ENCODE data around the gene NCOA1.
A peak's percentile ranks its signal among the peaks of the same experiment; 100 is the strongest.
"Not testable (repeated sequence)": the region's sequence is repeated elsewhere in the genome, so short reads cannot be mapped to it uniquely, and the experiment has no call there.

NCOA1 gene

DNA sequence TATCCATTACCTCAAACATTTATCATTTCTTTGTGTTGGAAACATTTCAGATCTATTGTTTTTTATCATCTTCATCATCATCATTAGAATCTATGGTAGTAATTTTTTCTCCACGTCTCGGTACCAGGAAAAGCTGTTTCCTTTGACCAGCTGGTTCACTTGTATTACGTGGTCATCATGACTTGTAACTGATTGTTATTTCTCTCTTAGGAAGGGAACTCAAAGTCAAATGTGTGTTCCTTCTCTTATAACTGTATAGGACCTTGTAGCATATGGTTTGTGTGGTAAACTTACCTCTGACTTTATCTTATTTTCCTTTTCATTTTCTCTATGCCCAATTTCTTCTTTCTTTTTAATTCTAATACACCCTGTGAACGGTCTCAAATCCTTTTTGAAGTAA lies 16.5 kb downstream of the NCOA1 start:
- DNase-seq (ENCODE audit: low read depth in 2 of 2): no peak

- no peak for DNase-seq (ENCODE audit: low read depth in 2 of 2)
These were observed 17.8 kb downstream of the NCOA1 start for GRCh38 chr2:24508878-24509277.

- DNase-seq (ENCODE audit: low read depth in 2 of 2): no peak
These were observed 18.4 kb downstream of the NCOA1 start for GRCh38 chr2:24509425-24509824.

DNA sequence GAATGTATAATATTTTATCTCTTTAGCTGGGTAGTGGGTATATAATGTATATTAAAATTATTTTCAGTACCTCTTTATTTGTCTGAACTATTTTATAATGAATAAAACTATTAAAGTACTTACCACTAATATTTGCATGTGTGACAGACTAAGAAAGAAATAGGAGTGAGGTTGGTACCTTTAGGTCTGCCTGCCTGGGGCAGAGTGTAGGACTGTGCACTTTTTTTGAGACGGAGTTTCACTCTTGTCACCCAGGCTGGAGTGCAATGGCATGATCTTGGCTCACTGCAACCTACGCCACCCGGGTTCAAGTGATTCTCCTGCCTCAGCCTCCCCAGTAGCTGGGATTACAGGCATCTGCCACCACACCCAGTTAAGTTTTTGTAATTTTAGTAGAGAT lies 18.8 kb downstream of the NCOA1 start:
- no peak for DNase-seq (ENCODE audit: low read depth in 2 of 2)

DNA sequence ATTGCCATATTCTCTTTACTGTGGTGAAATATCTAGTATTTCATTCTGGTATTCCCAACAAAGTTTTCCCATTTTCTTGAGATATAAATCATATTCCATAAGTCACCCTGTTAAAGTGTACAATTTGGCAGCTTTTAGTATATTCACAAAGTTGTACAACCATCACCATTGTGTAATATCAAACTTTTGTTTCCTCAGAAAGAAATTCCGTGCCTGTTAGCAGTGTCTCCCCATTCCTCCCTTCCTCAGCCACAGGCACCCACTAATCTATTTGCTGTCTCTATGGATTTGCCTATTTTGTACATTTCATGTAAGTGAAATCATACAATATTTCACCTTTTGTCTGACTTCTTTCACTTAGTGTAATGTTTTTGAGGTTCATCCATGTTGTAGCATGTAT lies 19.7 kb downstream of the NCOA1 start:
- DNase-seq (ENCODE audit: low read depth in 2 of 2): no peak

DNA sequence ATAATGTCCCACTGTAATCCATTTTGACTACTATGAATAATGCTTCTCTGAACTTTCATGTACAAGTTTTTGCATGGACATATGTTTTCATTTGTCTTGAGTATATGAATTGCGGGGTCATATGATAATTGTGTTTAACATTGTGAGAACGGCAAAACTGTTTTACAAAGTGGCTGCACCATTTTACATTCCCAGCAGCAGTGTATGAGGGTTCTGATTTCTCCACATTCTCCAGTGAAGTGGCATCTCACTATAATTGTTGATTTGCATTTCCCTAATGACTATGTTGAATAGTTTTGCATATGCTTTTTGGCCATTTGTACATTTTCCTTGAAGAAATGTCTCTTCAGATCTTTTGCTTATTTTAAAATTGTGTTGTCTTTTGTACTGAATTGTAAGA lies 20.1 kb downstream of the NCOA1 start:
- no peak for DNase-seq (ENCODE audit: low read depth in 2 of 2)

GRCh38 chr2:24511894-24512293 lies 20.8 kb downstream of the NCOA1 start:
- no peak for DNase-seq (ENCODE audit: low read depth in 2 of 2)

- DNase-seq (ENCODE audit: low read depth in 2 of 2): no peak
These were observed 21.4 kb downstream of the NCOA1 start for GRCh38 chr2:24512404-24512803.

- no peak for DNase-seq (ENCODE audit: low read depth in 2 of 2)
These were observed 21.8 kb downstream of the NCOA1 start for GRCh38 chr2:24512831-24513230.

- DNase-seq (ENCODE audit: low read depth in 2 of 2): no peak
These were observed 22.4 kb downstream of the NCOA1 start for GRCh38 chr2:24513281-24514071.

GRCh38 chr2:24514820-24515219 lies 23.8 kb downstream of the NCOA1 start:
- no peak for DNase-seq (ENCODE audit: low read depth in 2 of 2)

DNA sequence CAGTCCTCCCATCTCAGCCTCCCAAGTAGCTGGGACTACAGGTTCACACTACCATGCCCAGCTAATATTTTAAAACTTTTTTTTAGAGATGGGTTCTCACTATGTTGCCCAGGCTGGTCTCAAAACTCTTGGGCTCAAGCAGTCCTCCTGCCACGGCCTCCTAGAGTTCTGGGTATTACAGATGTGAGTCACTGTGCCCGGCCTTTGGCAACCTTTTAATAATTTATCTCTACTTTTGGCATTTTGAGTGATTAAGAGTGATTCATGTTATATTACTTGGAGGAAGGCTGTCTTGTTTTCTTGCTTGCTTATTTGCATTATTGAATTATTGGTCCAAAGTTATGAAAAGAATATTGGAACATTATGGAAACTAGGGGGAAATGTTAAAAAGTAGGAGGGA lies 24.3 kb downstream of the NCOA1 start:
- DNase-seq (ENCODE audit: low read depth in 2 of 2): no peak

DNA sequence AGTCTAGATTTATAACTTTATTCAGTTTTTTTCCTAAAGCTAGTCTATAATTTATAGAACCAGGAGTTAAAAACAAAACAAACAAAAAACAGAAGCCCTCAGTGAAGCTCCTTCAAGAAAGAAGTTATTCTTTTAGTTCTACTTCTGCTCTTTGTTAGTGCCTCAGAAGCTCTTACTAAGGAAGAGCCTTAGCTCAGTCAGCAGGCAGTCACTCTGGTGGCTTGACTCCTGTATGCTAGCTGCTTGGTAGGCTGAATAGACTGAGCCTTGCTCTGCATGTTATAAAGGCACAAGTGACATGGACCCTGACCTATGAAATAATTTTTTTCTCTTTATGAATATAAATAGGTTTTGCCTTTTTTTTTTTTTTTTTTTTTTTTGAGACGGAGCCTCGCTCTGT lies 24.8 kb downstream of the NCOA1 start:
- no peak for DNase-seq (ENCODE audit: low read depth in 2 of 2)

- peak in 1 of 2 donors; percentile 10 for DNase-seq (ENCODE audit: low read depth in 2 of 2)
These were observed 26.2 kb downstream of the NCOA1 start for GRCh38 chr2:24517247-24517646.

- DNase-seq (ENCODE audit: low read depth in 2 of 2): no peak
These were observed 29.1 kb downstream of the NCOA1 start for GRCh38 chr2:24520175-24520574.

GRCh38 chr2:24521162-24521857 lies 30.3 kb downstream of the NCOA1 start:
- no peak for DNase-seq (ENCODE audit: low read depth in 2 of 2)

- DNase-seq (ENCODE audit: low read depth in 2 of 2): no peak
These were observed 31.1 kb downstream of the NCOA1 start for GRCh38 chr2:24521975-24522639.

DNA sequence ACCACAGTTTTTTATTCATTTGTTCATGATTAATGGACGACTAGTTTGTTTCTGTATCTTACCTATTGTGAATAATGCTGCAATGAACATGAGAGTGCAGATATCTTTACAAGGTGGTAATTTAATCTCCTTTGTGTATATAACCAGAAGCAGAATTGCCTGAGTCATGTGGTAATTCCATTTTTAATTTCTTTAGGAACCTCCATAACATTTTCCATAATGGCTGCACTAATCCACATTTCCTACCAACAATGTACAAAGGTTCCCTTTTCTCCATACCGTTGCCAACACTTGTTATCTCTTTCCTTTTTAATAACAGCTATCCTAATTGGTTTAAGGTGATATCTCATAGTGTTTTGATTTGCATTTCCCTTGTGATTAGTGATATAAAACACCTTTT lies 36.5 kb downstream of the NCOA1 start:
- DNase-seq (ENCODE audit: low read depth in 2 of 2): no peak

GRCh38 chr2:24530796-24531195 lies 39.7 kb downstream of the NCOA1 start:
- DNase-seq (ENCODE audit: low read depth in 2 of 2): no peak

DNA sequence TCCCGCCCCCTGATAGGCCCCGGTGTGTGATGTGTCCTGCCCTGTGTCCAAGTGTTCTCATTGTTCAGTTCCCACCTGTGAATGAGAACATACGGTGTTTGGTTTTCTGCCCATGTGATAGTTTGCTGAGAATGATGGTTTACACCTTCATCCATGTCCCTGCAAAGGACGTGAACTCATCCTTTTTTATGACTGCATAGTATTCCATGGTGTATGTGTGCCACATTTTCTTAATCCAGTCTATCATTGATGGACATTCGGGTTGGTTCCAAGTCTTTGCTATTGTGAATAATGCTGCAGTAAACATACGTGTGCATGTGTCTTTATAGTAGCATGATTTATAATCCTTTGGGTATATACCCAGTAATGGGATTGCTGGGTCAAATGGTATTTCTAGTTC lies 40.6 kb downstream of the NCOA1 start:
- not testable (repeated sequence) for DNase-seq (ENCODE audit: low read depth in 2 of 2)

- DNase-seq (ENCODE audit: low read depth in 2 of 2): not testable (repeated sequence)
These were observed 41.0 kb downstream of the NCOA1 start for GRCh38 chr2:24532057-24532456.

- DNase-seq (ENCODE audit: low read depth in 2 of 2): not testable (repeated sequence)
These were observed 42.5 kb downstream of the NCOA1 start for GRCh38 chr2:24533574-24533973.

DNA sequence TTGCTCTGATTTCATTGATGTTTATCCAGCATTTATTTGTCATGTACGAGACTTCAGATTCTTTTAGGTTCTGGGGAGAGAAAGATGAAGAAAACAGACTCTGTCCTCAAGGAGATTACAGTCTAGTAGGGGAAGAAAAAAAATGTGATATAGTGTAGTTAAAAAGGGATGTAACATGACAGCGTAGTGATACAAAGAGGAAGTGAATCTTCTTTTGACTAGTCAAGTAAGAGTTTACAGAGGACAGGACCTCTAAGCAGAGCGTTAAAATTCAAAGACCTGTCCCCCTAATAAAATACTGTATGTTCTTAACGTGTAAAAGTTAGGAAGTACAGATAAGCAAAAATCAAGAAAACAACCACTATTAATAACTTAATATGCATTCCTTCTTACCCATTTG lies 47.7 kb downstream of the NCOA1 start:
- no peak for DNase-seq (ENCODE audit: low read depth in 2 of 2)
